Activated T-cell treated with anti-CD3 and anti-CD28 coated beads for 1 hour (primary cell): Measurements from ENCODE around the gene NANP.

Source experiments
- DNase-seq: peaks from one replicate; pipeline ENCODE4 v3.0.0-alpha.2; 2020; ENCODE audit warnings: low read depth

The NANP gene

DNA sequence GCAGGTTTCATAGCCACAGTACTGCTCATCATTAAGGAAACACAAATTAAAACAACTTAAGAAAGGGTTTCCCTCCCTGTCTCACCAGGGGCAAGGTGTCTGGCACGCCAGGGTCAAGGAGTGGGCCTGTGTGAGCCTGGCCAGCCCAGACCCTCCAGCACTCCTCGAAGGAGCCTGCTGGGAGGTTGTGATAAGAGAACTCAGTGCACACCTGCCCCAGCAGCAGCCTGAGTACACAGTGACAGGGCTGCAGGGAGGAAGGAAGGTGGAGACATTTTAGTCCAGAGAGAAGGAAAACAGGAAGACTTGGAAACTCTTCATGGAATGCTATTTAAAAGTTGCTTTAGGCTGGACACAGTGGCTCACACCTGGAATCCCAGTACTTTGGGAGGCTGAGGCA, 52.6 kb downstream of the NANP start:
- DNase-seq = no peak

DNA sequence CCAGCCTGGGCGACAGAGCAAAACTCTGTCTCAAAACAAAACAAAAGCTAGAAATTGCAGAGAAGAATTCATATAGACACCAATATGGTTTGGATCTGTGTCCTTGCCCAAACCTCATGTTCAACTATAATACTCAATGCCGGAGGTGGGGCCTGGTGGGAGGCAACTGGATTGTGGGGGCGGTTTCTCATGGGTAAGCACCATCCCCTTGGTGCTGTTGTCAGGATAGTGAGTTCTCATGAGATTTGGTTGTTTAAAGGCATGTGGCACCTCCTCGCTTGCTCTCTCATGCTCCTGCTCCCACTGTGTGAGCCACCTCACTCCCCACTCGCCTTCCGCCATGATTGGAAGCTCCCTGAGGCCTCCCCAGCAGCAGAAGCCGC, 53.7 kb downstream of the NANP start:
- no peak for DNase-seq

DNA sequence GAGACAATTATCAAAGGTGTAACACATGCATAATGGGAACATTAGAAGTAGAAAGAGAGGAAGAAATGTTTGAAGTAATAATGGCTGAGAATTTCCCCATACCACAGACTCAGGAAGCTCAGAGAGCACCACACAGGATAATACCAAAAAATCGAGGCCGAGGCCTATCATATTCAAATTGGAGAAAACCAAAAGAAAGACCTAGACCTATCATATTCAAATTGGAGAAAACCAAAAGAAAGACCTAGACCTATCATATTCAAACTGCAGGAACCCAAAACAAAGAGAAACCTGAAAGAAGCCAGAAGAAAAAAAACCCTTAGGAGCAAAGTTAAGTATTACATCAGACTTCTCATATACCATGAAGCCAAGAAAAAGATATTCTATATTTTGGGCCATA, 56.5 kb downstream of the NANP start:
- DNase-seq = no peak

GRCh38 chr20:25566821-25567220, 57.0 kb downstream of the NANP start:
- DNase-seq = no peak

GRCh38 chr20:25565578-25566157, 58.1 kb downstream of the NANP start:
- DNase-seq = no peak

GRCh38 chr20:25563876-25564275, 59.9 kb downstream of the NANP start:
- no peak for DNase-seq

DNA sequence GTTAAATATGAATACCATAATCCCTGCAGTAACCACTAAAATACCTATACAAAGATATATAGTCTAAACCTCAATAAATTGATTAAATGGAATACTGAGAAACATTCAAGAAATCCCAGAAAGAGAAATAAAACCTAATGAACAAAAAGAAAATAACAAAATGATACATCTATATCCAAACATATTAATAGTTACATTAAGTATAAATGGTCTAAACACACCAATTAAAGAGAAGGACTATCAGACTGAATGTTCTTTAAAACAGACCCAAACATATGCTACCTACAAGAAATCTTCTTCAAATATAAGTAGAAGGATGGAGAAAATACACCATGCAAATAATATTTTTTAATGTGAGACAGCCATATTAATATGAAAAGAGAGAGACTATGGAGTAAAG, 60.5 kb downstream of the NANP start:
- no peak for DNase-seq
